Body of pancreas (tissue), 4 donors: ENCODE data around the gene CACNA2D3. TPM values are rescaled to one million over a fixed set of nuclear protein-coding genes. Genes with fewer than 3 reads are reported as not detected.

Source experiments
- ATAC-seq: fragments of 150-250 bp; one replicate; pipeline ENCODE4 v1.9.1; 2016
- DNase-seq, 4 donors: peaks; one replicate each; pipeline ENCODE4 v3.0.0-alpha.2; 2019
- H3K27ac ChIP-seq, 4 donors: fragments of 200-600 bp; sonication (generic); 1 replicate in 3 of 4; 2 replicates in 1 of 4; pipeline versions ENCODE4 v1.5.1 to v1.6.1; 2016 to 2019; ENCODE audit warnings: mild to moderate bottlenecking in 1 of 4, mixed read lengths in 1 of 4, moderate library complexity in 1 of 4
- H3K27me3 ChIP-seq, 2 donors: fragments of 200-600 bp; sonication (generic); one replicate each; pipeline ENCODE4 v1.6.0; 2016; ENCODE audit warnings: mild to moderate bottlenecking in 1 of 2
- H3K36me3 ChIP-seq, 2 donors: fragments of 200-600 bp; sonication (generic); replicated peaks in 1 of 2; 2 replicates each; pipeline ENCODE4 v1.5.1; 2016; ENCODE audit warnings: low read depth in 2 of 2; ENCODE audit not compliant: insufficient read depth in 1 of 2
- H3K4me1 ChIP-seq: fragments of 200-600 bp; sonication (generic); one replicate; pipeline ENCODE4 v1.6.0; 2016
- H3K4me3 ChIP-seq, 2 donors: fragments of 200-600 bp; sonication (generic); 1 replicate in 1 of 2; 2 replicates in 1 of 2; pipeline ENCODE4 v1.5.1; 2016 to 2019
- H3K9me3 ChIP-seq, 3 donors: fragments of 200-600 bp; sonication (generic); 1 replicate in 2 of 3; 2 replicates in 1 of 3; pipeline ENCODE4 v1.5.1; 2016
- CTCF ChIP-seq, 7 experiments: fragments of 450-650 bp in 4 of 7; fragments of 200-600 bp in 3 of 7; sonication (generic) in 3 of 7; IDR thresholded peaks; one replicate each; pipeline ENCODE4 v1.5.1; 2016 to 2019; ENCODE audit warnings: antibody characterized with exemption in 7 of 7
- POLR2A ChIP-seq, 3 donors: fragments of 450-650 bp; IDR thresholded peaks; one replicate each; pipeline ENCODE4 v1.6.1; 2016; ENCODE audit warnings: antibody characterized with exemption in 3 of 3, mild to moderate bottlenecking in 2 of 3
- WGBS, 2 donors: methylation state at CpG; one replicate each; pipeline ENCODE4 v1.1.5; 2017; 5-methylcytosine and 5-hydroxymethylcytosine counted together
- intact Hi-C: fragments of 100-400 bp; cut with DNase I; formaldehyde crosslinking; loops from one replicate; pipeline ENCODE4 v1.15.1; 2023
- total RNA-seq, 2 donors: library from RNA; depleted of rRNA; stranded (reverse); fragments of >200 nt; gene quantifications; one replicate each; pipeline ENCODE4 v1.1.0, GENCODE V29; 2016

CACNA2D3 gene
- total RNA-seq, 2 donors from 2014 or later = not detected

- Histone ChIP-seq H3K4me3 (no peak overlapping the region), H3K4me1 (no peaks in the 10 kb centered on the region), H3K27ac (no peak overlapping the region), H3K36me3 (no peaks in the 10 kb centered on the region), H3K27me3 (no peaks in the 10 kb centered on the region), H3K9me3 (no peaks in the 10 kb centered on the region)
- ATAC-seq (no peak), DNase-seq (no peak)
- intact Hi-C loops = no loop called here
- 52 to 61% methylated on average over 7 of the region's 7 CpGs for whole genome bisulfite sequencing, 2 donors
- TF ChIP-seq POLR2A (IDR thresholded peaks at IDR 0.05) (no peak), CTCF (IDR thresholded peaks at IDR 0.05) (no peak)
Measured at GRCh38 chr3:54878145-54878544, 755.8 kb downstream of the CACNA2D3 start.

DNA sequence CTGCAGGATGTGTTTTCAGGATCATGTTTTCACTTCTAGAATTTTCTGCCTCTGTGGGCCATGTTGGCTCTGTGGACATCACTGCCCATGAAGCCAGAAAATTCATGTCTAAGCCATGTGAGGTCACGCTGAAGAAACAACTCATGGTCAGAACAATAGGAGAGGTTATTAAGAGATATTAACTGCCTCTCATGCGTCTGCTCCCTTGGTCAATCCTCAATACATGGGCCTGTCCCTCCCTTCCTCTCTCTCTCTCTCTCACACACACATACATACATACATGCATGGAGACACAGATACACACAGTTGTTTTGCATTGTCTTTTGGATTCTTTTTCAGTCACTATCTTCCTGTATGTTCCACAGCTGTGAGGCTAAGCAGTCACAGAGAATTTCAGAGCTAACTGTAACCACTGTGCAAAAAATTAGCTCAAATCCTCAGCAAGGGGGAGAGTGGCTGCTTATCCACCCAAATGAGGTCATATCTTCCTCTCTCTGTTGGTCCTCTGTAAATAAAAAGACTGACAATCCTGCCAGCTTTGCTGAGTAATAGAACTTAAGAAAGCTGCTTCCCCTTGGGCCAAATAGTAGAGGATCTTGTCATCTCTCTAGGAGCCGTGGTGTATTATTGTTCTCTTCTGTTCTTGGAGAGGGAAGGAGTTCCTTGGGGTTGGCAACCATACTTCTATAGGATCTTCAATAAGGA, 759.9 kb downstream of the CACNA2D3 start:
- DNase-seq = no peak
- ATAC-seq = no peak
- H3K9me3 ChIP-seq = no peaks in the 10 kb centered on the region
- no peaks in the 10 kb centered on the region for H3K36me3 ChIP-seq
- intact Hi-C loops = no loop called here
- H3K4me3 ChIP-seq = no peak overlapping the region
- WGBS, 2 donors = 46 to 47% methylated on average over 3 of the region's 3 CpGs
- H3K27ac ChIP-seq = no peak overlapping the region
- H3K4me1 ChIP-seq = no peaks in the 10 kb centered on the region
- no peak for TF ChIP-seq CTCF (IDR thresholded peaks at IDR 0.05)
- TF ChIP-seq POLR2A (IDR thresholded peaks at IDR 0.05) = no peak
- no peaks in the 10 kb centered on the region for H3K27me3 ChIP-seq

DNA sequence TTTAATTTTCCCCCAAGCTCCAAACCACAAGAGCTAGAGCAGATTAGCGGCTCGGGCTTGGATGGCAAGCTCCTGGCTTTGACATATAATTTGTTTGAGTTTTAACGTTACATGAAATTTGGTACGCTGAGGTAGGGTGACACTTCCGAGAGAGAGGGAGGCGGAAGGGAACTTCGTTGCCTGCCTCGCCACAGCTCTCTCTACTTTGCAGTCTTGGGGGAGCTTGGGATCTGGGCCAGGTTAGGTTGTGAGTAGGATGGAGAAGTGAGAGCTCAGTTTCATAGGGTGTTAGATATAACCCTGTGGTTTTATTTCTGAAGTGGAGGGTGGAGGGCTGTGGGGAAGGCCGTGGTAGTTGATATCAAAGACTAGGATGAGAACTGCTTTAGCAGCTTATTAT, 765.8 kb downstream of the CACNA2D3 start:
- peaks cover 11% of the 10 kb centered on the region for H3K4me1 ChIP-seq
- ATAC-seq = no peak
- intact Hi-C loops = no loop called here
- H3K27me3 ChIP-seq = no peaks in the 10 kb centered on the region
- no peaks in the 10 kb centered on the region for H3K9me3 ChIP-seq
- DNase-seq = no peak
- 79 to 86% methylated on average over 9 of the region's 9 CpGs for WGBS, 2 donors
- no peak for TF ChIP-seq POLR2A (IDR thresholded peaks at IDR 0.05)
- no peak for TF ChIP-seq CTCF (IDR thresholded peaks at IDR 0.05)
- no peak overlapping the region for H3K4me3 ChIP-seq
- no peak overlapping the region for H3K27ac ChIP-seq
- H3K36me3 ChIP-seq = no peaks in the 10 kb centered on the region

DNA sequence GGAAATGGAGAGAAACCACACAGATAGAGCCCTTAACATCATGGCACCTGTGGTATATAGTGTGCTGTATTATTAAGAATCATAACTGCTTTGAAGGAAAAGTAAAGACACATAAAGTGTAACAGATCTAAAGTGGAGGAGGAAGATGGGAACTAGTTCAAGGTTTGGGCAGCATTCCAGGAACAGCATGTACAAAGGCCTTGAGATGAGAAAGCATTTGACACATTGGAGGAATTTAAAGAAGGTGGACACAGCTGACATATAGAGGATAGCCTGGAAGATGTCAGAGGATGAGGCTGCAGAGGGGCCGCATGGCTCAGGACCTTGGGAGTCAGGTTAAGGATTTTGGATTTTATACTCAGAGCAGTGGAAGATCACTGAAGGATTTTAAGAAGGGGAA, 766.5 kb downstream of the CACNA2D3 start:
- Histone ChIP-seq H3K9me3 (no peaks in the 10 kb centered on the region), H3K4me1 (peaks cover 11% of the 10 kb centered on the region), H3K4me3 (no peak overlapping the region), H3K27ac (no peak overlapping the region), H3K36me3 (no peaks in the 10 kb centered on the region), H3K27me3 (no peaks in the 10 kb centered on the region)
- no peak for DNase-seq
- TF ChIP-seq CTCF (IDR thresholded peaks at IDR 0.05) = no peak
- TF ChIP-seq POLR2A (IDR thresholded peaks at IDR 0.05) = no peak
- 78 to 79% methylated on average over 1 of the region's 1 CpG for WGBS, 2 donors
- intact Hi-C loops = no loop called here
- no peak for ATAC-seq

GRCh38 chr3:54889731-54890130, 767.4 kb downstream of the CACNA2D3 start:
- TF ChIP-seq CTCF (IDR thresholded peaks at IDR 0.05) (no peak), POLR2A (IDR thresholded peaks at IDR 0.05) (no peak)
- no peak overlapping the region for H3K27ac ChIP-seq
- no peaks in the 10 kb centered on the region for H3K27me3 ChIP-seq
- no peak overlapping the region for H3K4me3 ChIP-seq
- intact Hi-C loops = no loop called here
- DNase-seq (no peak), ATAC-seq (no peak)
- H3K9me3 ChIP-seq = no peaks in the 10 kb centered on the region
- H3K4me1 ChIP-seq = peaks cover 11% of the 10 kb centered on the region
- WGBS, 2 donors = 58 to 69% methylated on average over 3 of the region's 3 CpGs
- H3K36me3 ChIP-seq = no peaks in the 10 kb centered on the region
